Liver (tissue), 9 donors: ENCODE results near the gene EXOC3L1. TPM values are rescaled to one million over a fixed set of nuclear protein-coding genes. Genes with fewer than 3 reads are reported as not detected.

Experiments used
- DNase-seq: peaks from one replicate; pipeline ENCODE4 v3.0.0-alpha.2; 2017; ENCODE audit warnings: low spot score
- H3K27ac ChIP-seq, 2 donors: one replicate each; pipeline ENCODE4 v1.7.0; 2013; ENCODE audit warnings: inconsistent platforms in 2 of 2, low read length in 2 of 2, control low read depth in 1 of 2, low read depth in 1 of 2, mild to moderate bottlenecking in 1 of 2
- H3K27me3 ChIP-seq, 4 donors: one replicate each; pipeline versions ENCODE4 v1.6.1 to v1.7.0; 2013; ENCODE audit warnings: low read length in 3 of 4, inconsistent platforms in 1 of 4, mild to moderate bottlenecking in 1 of 4, moderate library complexity in 1 of 4; ENCODE audit not compliant: control insufficient read depth in 4 of 4, insufficient read depth in 4 of 4
- H3K36me3 ChIP-seq, 4 donors: one replicate each; pipeline versions ENCODE4 v1.6.1 to v1.7.0; 2013; ENCODE audit warnings: low read length in 3 of 4, mild to moderate bottlenecking in 3 of 4, low read depth in 1 of 4, moderate library complexity in 1 of 4; ENCODE audit not compliant: control insufficient read depth in 4 of 4, insufficient read depth in 3 of 4
- H3K4me1 ChIP-seq, 4 donors: one replicate each; pipeline versions ENCODE4 v1.6.1 to v1.7.0; 2013; ENCODE audit warnings: low read length in 3 of 4, mild to moderate bottlenecking in 3 of 4, moderate library complexity in 1 of 4; ENCODE audit not compliant: control insufficient read depth in 4 of 4, insufficient read depth in 4 of 4
- H3K4me3 ChIP-seq, 3 donors: one replicate each; pipeline versions ENCODE4 v1.6.1 to v1.7.0; 2013; ENCODE audit warnings: low read length in 3 of 3, control low read depth in 1 of 3, low read depth in 1 of 3, mild to moderate bottlenecking in 1 of 3
- H3K9ac ChIP-seq, 2 donors: one replicate each; pipeline ENCODE4 v1.7.0; 2013; ENCODE audit warnings: low read length in 2 of 2, mild to moderate bottlenecking in 2 of 2, moderate library complexity in 2 of 2, control low read depth in 1 of 2, low read depth in 1 of 2
- H3K9me3 ChIP-seq, 4 donors: one replicate each; pipeline versions ENCODE4 v1.6.1 to v1.7.0; 2013; ENCODE audit warnings: low read length in 3 of 4; ENCODE audit not compliant: control insufficient read depth in 4 of 4
- CTCF ChIP-seq: fragments of 150-350 bp; IDR thresholded peaks from 2 replicates; pipeline ENCODE4 v1.5.1; 2017; ENCODE audit warnings: improper control_type of control experiment, low read depth, low read length; ENCODE audit not compliant: missing input control
- EGR1 ChIP-seq, 2 donors: IDR thresholded peaks; 2 replicates each; pipeline ENCODE4 v1.6.1; 2016 to 2018; ENCODE audit warnings: antibody characterized with exemption in 2 of 2, low read depth in 2 of 2
- GABPA ChIP-seq, 2 donors: IDR thresholded peaks in 1 of 2; conservative IDR thresholded peaks in 1 of 2; 2 replicates each; pipeline ENCODE4 v1.6.1; 2016; ENCODE audit warnings: antibody characterized with exemption in 2 of 2, mild to moderate bottlenecking in 1 of 2, moderate library complexity in 1 of 2
- HNF4A ChIP-seq, 2 donors: conservative IDR thresholded peaks; 2 replicates each; pipeline ENCODE4 v1.6.1; 2016; ENCODE audit warnings: antibody characterized with exemption in 2 of 2, mild to moderate bottlenecking in 2 of 2
- HNF4G ChIP-seq: IDR thresholded peaks from 2 replicates; pipeline ENCODE4 v1.6.1; 2016; ENCODE audit warnings: antibody characterized with exemption
- JUND ChIP-seq, 2 donors: IDR thresholded peaks; 2 replicates each; pipeline ENCODE4 v1.6.1; 2016; ENCODE audit warnings: antibody characterized with exemption in 2 of 2
- MAX ChIP-seq: IDR thresholded peaks from 2 replicates; pipeline ENCODE4 v1.6.1; 2016; ENCODE audit warnings: antibody characterized with exemption
- RAD21 ChIP-seq, 2 donors: IDR thresholded peaks; 2 replicates each; pipeline ENCODE4 v1.6.1; 2016; ENCODE audit warnings: antibody characterized with exemption in 2 of 2, mild to moderate bottlenecking in 2 of 2
- REST ChIP-seq: IDR thresholded peaks from 2 replicates; pipeline ENCODE4 v1.6.1; 2016; ENCODE audit warnings: antibody characterized with exemption, mild to moderate bottlenecking
- RXRA ChIP-seq, 2 donors: IDR thresholded peaks; 2 replicates each; pipeline ENCODE4 v1.6.1; 2017 to 2018; ENCODE audit warnings: antibody characterized with exemption in 2 of 2, mild to moderate bottlenecking in 1 of 2
- SP1 ChIP-seq: IDR thresholded peaks from 2 replicates; pipeline ENCODE4 v1.6.1; 2018; ENCODE audit warnings: antibody characterized with exemption, mild to moderate bottlenecking
- TAF1 ChIP-seq: conservative IDR thresholded peaks from 2 replicates; pipeline ENCODE4 v1.6.1; 2016; ENCODE audit warnings: antibody characterized with exemption, mild to moderate bottlenecking
- YY1 ChIP-seq: IDR thresholded peaks from 2 replicates; pipeline ENCODE4 v1.6.1; 2016; ENCODE audit warnings: antibody characterized with exemption, mild to moderate bottlenecking
- ZBTB33 ChIP-seq: IDR thresholded peaks from 2 replicates; pipeline ENCODE4 v1.6.1; 2016; ENCODE audit warnings: antibody characterized with exemption
- WGBS: extraction: QIAGEN DNeasy Blood & Tissue Kit; methylation state at CpG from one replicate; pipeline ENCODE4 v1.1.7; 2013; 5-methylcytosine and 5-hydroxymethylcytosine counted together
- polyA plus RNA-seq, 2 donors: library from polyadenylated mRNA; stranded (reverse) in 1 of 2; unstranded in 1 of 2; fragments of 200-250 nt in 1 of 2; fragments of >200 nt in 1 of 2; fragmentation: Nextera tagmentation in 1 of 2; extraction: Ambion mirVana in 1 of 2; gene quantifications; one replicate each; pipeline versions ENCODE4 v1.2.1 to v1.2.3, GENCODE V29; 2013 to 2015
- total RNA-seq, 2 donors: library from RNA; depleted of rRNA; stranded (reverse); fragments of >200 nt; gene quantifications; one replicate each; pipeline ENCODE4 v1.2.3, GENCODE V29; 2014
- donor health status: healthy.
- donor health status: healthy.
- donor health status: healthy.
- donor health status: healthy.
- donor health status: healthy.

EXOC3L1 gene
- total and polyA plus RNA-seq, 4 donors: 1.1 to 3.7 (median 2.8) TPM

GRCh38 chr16:67192781-67193361 is 2.9 kb upstream of the EXOC3L1 start:
- Histone ChIP-seq H3K27me3 (no peaks in the 10 kb centered on the region), H3K9me3 (no peaks in the 10 kb centered on the region), H3K36me3 (peaks cover 11 to 38% (median 26%) of the 10 kb centered on the region in 4 donors), H3K4me1 (peaks cover 8 to 26% (median 22%) of the 10 kb centered on the region in 4 donors), H3K4me3 (peak overlapping the region; percentile 88 to 97 (median 92)), H3K27ac (peak overlapping the region in 1 of 2 donors; percentile 33), H3K9ac (peak overlapping the region; percentile 90 to 96)
- peak; percentile 47 for DNase-seq
- 30% methylated on average over 17 of the region's 17 CpGs for WGBS
- TF ChIP-seq YY1 (no peak), HNF4G (no peak), JUND (IDR thresholded peaks at IDR 0.05) (no peak), ZBTB33 (no peak), MAX (no peak), HNF4A (conservative IDR thresholded peaks at IDR 0.05) (no peak), CTCF (no peak), GABPA (IDR thresholded peaks at IDR 0.05 in 1 of 2, conservative IDR thresholded peaks at IDR 0.05 in 1 of 2) (no peak), RXRA (IDR thresholded peaks at IDR 0.05) (no peak), REST (no peak), EGR1 (IDR thresholded peaks at IDR 0.05; ENCODE audit: low read depth in 2 of 2) (no peak), RAD21 (IDR thresholded peaks at IDR 0.05) (no peak)

GRCh38 chr16:67191995-67192681 is 2.2 kb upstream of the EXOC3L1 start, which contains the start of gene E2F4:
Gene E2F4, plus strand, starts transcription at chr16:67192155. Its CDS starts 73 bp downstream, at chr16:67192228.
- Histone ChIP-seq H3K36me3 (peaks cover 10 to 31% (median 22%) of the 10 kb centered on the region in 4 donors), H3K27me3 (no peaks in the 10 kb centered on the region), H3K9me3 (no peaks in the 10 kb centered on the region), H3K4me1 (peaks cover 8 to 26% (median 22%) of the 10 kb centered on the region in 4 donors), H3K9ac (peak within 1 kb of the TSS; percentile 90 to 96), H3K4me3 (peak within 1 kb of the TSS; percentile 88 to 97 (median 92)), H3K27ac (peak within 1 kb of the TSS; percentile 33 to 61)
- under 1% methylated on average over 54 of the region's 54 CpGs for WGBS
- TF ChIP-seq SP1 (peak; percentile 50), HNF4G (no peak), TAF1 (no peak), EGR1 (IDR thresholded peaks at IDR 0.05; ENCODE audit: low read depth in 2 of 2) (peak; percentile 84 to 86), CTCF (peak; percentile 2), RAD21 (IDR thresholded peaks at IDR 0.05) (peak in 1 of 2 donors; percentile 40), JUND (IDR thresholded peaks at IDR 0.05) (no peak), GABPA (IDR thresholded peaks at IDR 0.05 in 1 of 2, conservative IDR thresholded peaks at IDR 0.05 in 1 of 2) (peak; percentile 85 to 95), YY1 (peak; percentile 63), RXRA (IDR thresholded peaks at IDR 0.05) (no peak)
- peak; percentile 88 for DNase-seq
